PC-3 (cell line): ENCODE results near the gene ZNF785.
A peak's percentile ranks its signal among the peaks of the same experiment; 100 is the strongest.

Source experiments
- EZH2 ChIP-seq: fragments of 300-600 bp; sonication (generic); IDR thresholded peaks from one replicate; pipeline ENCODE4 v1.6.1; 2017; ENCODE audit warnings: antibody characterized with exemption, mild to moderate bottlenecking, low read length; ENCODE audit not compliant: unreplicated experiment
- EZH2phosphoT487 ChIP-seq: fragments of 300-600 bp; sonication (generic); IDR thresholded peaks from 2 replicates; pipeline ENCODE4 v1.6.1; 2018; ENCODE audit warnings: mild to moderate bottlenecking, antibody characterized with exemption, low read length, borderline replicate concordance
- TF ChIP-seq, protein P1 (sequence below): fragments of 300-600 bp; sonication (generic); conservative IDR thresholded peaks from 2 replicates; pipeline ENCODE4 v1.5.1; 2017; ENCODE audit warnings: antibody characterized with exemption, low read depth, mild to moderate bottlenecking, low read length

DNA sequence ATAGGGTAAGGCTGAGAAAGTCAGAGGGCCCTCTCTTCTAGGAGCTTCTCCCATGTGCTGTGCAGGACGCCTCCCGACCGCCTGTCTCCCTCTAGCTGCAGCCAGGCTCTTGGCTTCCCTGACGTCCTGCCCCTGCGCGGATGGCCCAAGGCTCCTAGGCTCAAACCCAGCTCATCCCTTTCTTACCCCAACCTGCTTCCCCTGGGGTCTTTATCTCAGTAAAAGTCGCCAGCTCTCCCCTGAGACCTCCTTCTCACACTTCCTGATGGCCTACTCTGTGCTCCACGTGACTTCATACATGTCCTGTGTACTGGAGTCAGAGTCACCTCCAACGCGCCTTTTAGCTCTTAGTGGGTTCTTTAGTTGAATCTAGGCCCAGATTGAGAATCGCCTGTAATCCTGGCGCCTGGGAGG lies 49.7 kb downstream of the ZNF785 start:
- TF ChIP-seq, protein P1, sequence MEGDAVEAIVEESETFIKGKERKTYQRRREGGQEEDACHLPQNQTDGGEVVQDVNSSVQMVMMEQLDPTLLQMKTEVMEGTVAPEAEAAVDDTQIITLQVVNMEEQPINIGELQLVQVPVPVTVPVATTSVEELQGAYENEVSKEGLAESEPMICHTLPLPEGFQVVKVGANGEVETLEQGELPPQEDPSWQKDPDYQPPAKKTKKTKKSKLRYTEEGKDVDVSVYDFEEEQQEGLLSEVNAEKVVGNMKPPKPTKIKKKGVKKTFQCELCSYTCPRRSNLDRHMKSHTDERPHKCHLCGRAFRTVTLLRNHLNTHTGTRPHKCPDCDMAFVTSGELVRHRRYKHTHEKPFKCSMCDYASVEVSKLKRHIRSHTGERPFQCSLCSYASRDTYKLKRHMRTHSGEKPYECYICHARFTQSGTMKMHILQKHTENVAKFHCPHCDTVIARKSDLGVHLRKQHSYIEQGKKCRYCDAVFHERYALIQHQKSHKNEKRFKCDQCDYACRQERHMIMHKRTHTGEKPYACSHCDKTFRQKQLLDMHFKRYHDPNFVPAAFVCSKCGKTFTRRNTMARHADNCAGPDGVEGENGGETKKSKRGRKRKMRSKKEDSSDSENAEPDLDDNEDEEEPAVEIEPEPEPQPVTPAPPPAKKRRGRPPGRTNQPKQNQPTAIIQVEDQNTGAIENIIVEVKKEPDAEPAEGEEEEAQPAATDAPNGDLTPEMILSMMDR = peak; percentile 39; the same call in 1 of the 2 replicates
- TF ChIP-seq EZH2phosphoT487 = no peak
- TF ChIP-seq EZH2 = no peak
